Daoy (cell line): ENCODE data around the gene ZNF765. TPM values are rescaled to one million over a fixed set of nuclear protein-coding genes. Genes with fewer than 3 reads are reported as not detected.

Experiments used
- total RNA-seq: library from RNA; depleted of rRNA; stranded (reverse); fragments of >200 nt; shearing (Covaris generic); gene quantifications from 2 replicates; pipeline ENCODE4 v1.2.3, GENCODE V29; 2014; rRNA removed

Gene ZNF765
- total RNA-seq, 1 experiment from 2014 or later = 11.1 TPM

Other genes with a start within 250 kb of the ZNF765 start
- gene ZNF347, start 236.1 kb upstream of the ZNF765 start, total RNA-seq = 7.1 and 10.5 TPM in 2 replicates
- 3.4 and 3.7 TPM in 2 replicates for gene ZNF665, start 201.8 kb upstream of the ZNF765 start, total RNA-seq
- 16.5 and 19.4 TPM in 2 replicates for gene ZNF677, start 140.3 kb upstream of the ZNF765 start, total RNA-seq
- not detected in 2 replicates for gene VN1R2, start 136.9 kb upstream of the ZNF765 start, total RNA-seq
- not detected in 2 replicates for gene VN1R4, start 127.4 kb upstream of the ZNF765 start, total RNA-seq
- 10.0 and 11.0 TPM in 2 replicates for gene ZNF845, start 61.4 kb upstream of the ZNF765 start, total RNA-seq
- 8.1 and 11.2 TPM in 2 replicates for gene ZNF525, start 29.4 kb upstream of the ZNF765 start, total RNA-seq
- 12.3 and 12.8 TPM in 2 replicates for gene ZNF761, start 36.8 kb downstream of the ZNF765 start, total RNA-seq
- 4.4 and 8.0 TPM in 2 replicates for gene ZNF813, start 72.6 kb downstream of the ZNF765 start, total RNA-seq
- gene ZNF331, start 143.0 kb downstream of the ZNF765 start, total RNA-seq = 5.3 and 7.6 TPM in 2 replicates
- gene DPRX, start 236.8 kb downstream of the ZNF765 start, total RNA-seq = not detected in 2 replicates